Measurements from ENCODE around the gene SLC25A47. TPM values are rescaled to one million over a fixed set of nuclear protein-coding genes. Genes with fewer than 3 reads are reported as not detected.

SLC25A47 gene
- total RNA-seq, 1 experiment from 2014 or later = not detected

DNA sequence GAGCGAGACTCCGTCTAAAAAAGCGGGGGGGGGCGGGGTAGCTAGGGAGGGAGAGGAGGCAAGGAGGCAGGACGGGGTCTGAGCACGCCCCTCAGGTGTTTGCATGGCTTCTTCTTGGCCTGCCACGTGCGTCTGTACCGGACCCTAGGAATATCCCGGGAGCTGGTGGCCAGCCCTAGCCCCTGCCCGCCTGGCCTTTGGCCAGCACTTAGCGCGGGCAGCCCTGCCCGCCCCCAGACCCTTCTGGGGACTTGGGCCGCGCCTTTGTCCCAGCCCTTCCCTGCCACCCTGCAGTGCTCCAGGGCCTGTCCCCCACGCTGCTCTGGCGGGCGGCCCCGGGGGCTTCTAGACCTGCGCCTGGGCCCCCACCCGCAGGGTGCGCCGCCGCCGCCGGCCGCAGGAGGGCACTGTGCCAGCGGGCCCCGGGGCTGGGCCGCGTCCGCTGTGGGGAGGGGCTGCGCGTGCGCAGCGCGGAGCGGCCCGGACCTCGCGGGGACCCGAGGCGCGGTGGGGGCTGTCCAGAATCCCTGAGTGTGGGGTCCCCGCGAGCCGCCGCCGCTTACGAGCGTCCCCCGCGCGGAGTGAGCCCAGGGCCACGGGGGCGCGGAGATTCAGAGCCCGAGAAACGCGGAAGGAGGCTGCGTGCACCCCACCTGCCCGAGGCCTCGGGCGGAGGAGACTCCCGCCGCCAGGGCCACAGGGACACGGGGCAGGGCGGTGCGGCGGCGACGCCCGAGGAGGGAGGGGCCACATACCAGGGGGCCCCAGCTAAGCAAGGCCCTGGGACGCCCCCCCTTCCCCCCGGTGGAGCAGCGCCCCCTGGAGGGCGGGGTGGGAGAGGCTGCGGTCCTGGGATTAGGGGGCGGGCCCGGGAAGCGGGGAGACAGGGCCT lies 37.9 kb upstream of the SLC25A47 start:
- Histone ChIP-seq H3K4me1 (ENCODE audit: control insufficient read depth, insufficient read depth, low read length) (peaks cover 42% of the 10 kb centered on the region), H3K36me3 (ENCODE audit: control insufficient read depth, insufficient read depth, low read length) (no peaks in the 10 kb centered on the region), H3K27me3 (ENCODE audit: control insufficient read depth, insufficient read depth, low read length) (no peaks in the 10 kb centered on the region), H3K27ac (ENCODE audit: low read length) (peak overlapping the region; percentile 65), H3K9me3 (ENCODE audit: control insufficient read depth, insufficient read depth, low read depth, low read length) (no peaks in the 10 kb centered on the region), H3K4me3 (ENCODE audit: low read depth in 2 of 2, low read length in 2 of 2) (peak overlapping the region; percentile 51 to 63)
- ATAC-seq (peak; percentile 83), DNase-seq (ENCODE audit: low read depth, low spot score) (no peak)
- BruUV-seq (replicated peaks) = no TSS peak
- TF ChIP-seq, protein P1, sequence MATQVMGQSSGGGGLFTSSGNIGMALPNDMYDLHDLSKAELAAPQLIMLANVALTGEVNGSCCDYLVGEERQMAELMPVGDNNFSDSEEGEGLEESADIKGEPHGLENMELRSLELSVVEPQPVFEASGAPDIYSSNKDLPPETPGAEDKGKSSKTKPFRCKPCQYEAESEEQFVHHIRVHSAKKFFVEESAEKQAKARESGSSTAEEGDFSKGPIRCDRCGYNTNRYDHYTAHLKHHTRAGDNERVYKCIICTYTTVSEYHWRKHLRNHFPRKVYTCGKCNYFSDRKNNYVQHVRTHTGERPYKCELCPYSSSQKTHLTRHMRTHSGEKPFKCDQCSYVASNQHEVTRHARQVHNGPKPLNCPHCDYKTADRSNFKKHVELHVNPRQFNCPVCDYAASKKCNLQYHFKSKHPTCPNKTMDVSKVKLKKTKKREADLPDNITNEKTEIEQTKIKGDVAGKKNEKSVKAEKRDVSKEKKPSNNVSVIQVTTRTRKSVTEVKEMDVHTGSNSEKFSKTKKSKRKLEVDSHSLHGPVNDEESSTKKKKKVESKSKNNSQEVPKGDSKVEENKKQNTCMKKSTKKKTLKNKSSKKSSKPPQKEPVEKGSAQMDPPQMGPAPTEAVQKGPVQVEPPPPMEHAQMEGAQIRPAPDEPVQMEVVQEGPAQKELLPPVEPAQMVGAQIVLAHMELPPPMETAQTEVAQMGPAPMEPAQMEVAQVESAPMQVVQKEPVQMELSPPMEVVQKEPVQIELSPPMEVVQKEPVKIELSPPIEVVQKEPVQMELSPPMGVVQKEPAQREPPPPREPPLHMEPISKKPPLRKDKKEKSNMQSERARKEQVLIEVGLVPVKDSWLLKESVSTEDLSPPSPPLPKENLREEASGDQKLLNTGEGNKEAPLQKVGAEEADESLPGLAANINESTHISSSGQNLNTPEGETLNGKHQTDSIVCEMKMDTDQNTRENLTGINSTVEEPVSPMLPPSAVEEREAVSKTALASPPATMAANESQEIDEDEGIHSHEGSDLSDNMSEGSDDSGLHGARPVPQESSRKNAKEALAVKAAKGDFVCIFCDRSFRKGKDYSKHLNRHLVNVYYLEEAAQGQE (IDR thresholded peaks at IDR 0.05; ENCODE audit: insufficient read depth in 1 of 2, low read depth in 2 of 2, low read length in 1 of 2) = no peak
- TF ChIP-seq TCF7L2 (IDR thresholded peaks at IDR 0.05; ENCODE audit: low read depth, low read length) (no peak), SIN3A (IDR thresholded peaks at IDR 0.05; ENCODE audit: borderline replicate concordance, insufficient read depth, low read depth, low read length) (no peak), POLR2AphosphoS5 (IDR thresholded peaks at IDR 0.05; ENCODE audit: low read depth, low read length) (peak; percentile 55; the same call in 1 of the 2 replicates)
- TF ChIP-seq, protein P2, sequence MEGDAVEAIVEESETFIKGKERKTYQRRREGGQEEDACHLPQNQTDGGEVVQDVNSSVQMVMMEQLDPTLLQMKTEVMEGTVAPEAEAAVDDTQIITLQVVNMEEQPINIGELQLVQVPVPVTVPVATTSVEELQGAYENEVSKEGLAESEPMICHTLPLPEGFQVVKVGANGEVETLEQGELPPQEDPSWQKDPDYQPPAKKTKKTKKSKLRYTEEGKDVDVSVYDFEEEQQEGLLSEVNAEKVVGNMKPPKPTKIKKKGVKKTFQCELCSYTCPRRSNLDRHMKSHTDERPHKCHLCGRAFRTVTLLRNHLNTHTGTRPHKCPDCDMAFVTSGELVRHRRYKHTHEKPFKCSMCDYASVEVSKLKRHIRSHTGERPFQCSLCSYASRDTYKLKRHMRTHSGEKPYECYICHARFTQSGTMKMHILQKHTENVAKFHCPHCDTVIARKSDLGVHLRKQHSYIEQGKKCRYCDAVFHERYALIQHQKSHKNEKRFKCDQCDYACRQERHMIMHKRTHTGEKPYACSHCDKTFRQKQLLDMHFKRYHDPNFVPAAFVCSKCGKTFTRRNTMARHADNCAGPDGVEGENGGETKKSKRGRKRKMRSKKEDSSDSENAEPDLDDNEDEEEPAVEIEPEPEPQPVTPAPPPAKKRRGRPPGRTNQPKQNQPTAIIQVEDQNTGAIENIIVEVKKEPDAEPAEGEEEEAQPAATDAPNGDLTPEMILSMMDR (IDR thresholded peaks at IDR 0.05) = peak; percentile 89
- in situ Hi-C loops (cut with HindIII; ENCODE audit: low pct_unique_long_range_greater_than_20kb, low sequenced_read_pairs) (no loop called here), intact Hi-C loops (cut with micrococcal nuclease; ENCODE audit: unreplicated experiment) (no loop called here)
- ChIA-PET CTCF (interaction anchor here (0.6 to 0.7 kb wide), 4 partner anchors 11 to 360 kb away, joined by 3 to 4 read pairs (median 4); no protein-coding TSS in a partner anchor), POLR2A (interaction anchor here (0.6 kb wide), 1 partner anchor 59 kb away, joined by 3 read pairs; no protein-coding TSS in a partner anchor)

DNA sequence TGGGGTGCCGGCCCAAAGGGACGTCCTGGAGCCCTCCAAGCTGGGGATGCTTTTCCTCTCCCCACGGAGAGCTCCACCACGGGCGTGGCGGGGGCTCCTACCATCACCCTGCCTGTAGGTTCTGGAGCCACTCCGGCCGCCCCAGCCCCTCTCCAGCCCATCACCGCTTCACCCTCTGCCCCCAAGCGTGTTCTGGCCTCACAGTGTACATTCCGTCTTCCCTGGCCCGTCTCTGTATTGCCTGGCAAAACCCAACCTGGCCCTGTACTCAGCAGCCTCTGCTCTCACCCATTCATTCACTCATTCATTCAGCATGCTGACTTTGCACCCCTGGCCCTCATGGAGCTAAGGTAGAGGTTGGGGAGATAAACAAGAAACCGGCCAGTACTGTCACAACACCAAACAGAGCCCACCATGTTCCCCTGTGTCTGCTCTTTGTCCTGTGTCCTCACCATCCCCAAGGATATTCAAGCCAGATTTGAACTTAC lies 37.2 kb upstream of the SLC25A47 start:
- intact Hi-C loops (cut with micrococcal nuclease; ENCODE audit: unreplicated experiment) = no loop called here
- CTCF ChIA-PET = interaction anchor here (0.7 kb wide), 1 partner anchor 10 kb away, joined by 4 read pairs; no protein-coding TSS in a partner anchor
- H3K27me3 ChIP-seq (ENCODE audit: control insufficient read depth, insufficient read depth, low read length) = no peaks in the 10 kb centered on the region
- in situ Hi-C loops (cut with HindIII; ENCODE audit: low pct_unique_long_range_greater_than_20kb, low sequenced_read_pairs) = no loop called here
- H3K27ac ChIP-seq (ENCODE audit: low read length) = peak overlapping the region; percentile 65
- H3K36me3 ChIP-seq (ENCODE audit: control insufficient read depth, insufficient read depth, low read length) = no peaks in the 10 kb centered on the region
- TF ChIP-seq POLR2AphosphoS5 (IDR thresholded peaks at IDR 0.05; ENCODE audit: low read depth, low read length) (no peak), TCF7L2 (IDR thresholded peaks at IDR 0.05; ENCODE audit: low read depth, low read length) (no peak), SIN3A (IDR thresholded peaks at IDR 0.05; ENCODE audit: borderline replicate concordance, insufficient read depth, low read depth, low read length) (no peak)
- TF ChIP-seq, protein P2 (IDR thresholded peaks at IDR 0.05) = no peak
- TF ChIP-seq, protein P1 (IDR thresholded peaks at IDR 0.05; ENCODE audit: insufficient read depth in 1 of 2, low read depth in 2 of 2, low read length in 1 of 2) = no peak
- no TSS peak for BruUV-seq (replicated peaks)
- peak; percentile 3; the same call in 1 of the 2 replicates for ATAC-seq
- POLR2A ChIA-PET = no interaction called here
- H3K4me3 ChIP-seq (ENCODE audit: low read depth in 2 of 2, low read length in 2 of 2) = peak overlapping the region; percentile 51 to 63; a peak in 3 of 4 replicates
- DNase-seq (ENCODE audit: low read depth, low spot score) = no peak
- H3K4me1 ChIP-seq (ENCODE audit: control insufficient read depth, insufficient read depth, low read length) = peaks cover 38% of the 10 kb centered on the region
- H3K9me3 ChIP-seq (ENCODE audit: control insufficient read depth, insufficient read depth, low read depth, low read length) = no peaks in the 10 kb centered on the region
